ENCODE measurements around the gene IGSF1.

GRCh38 chrX:131225078-131225477 is 64.0 kb downstream of the IGSF1 start:
- TF ChIP-seq CTCF (IDR thresholded peaks at IDR 0.05) (no peak), POLR2A (IDR thresholded peaks at IDR 0.05; ENCODE audit: low read depth) (no peak)

Measured in esophagus muscularis mucosa (tissue), 3 donors.